A549 (cell line): Measurements from ENCODE around the gene NEK2. TPM values are rescaled to one million over a fixed set of nuclear protein-coding genes. Genes with fewer than 3 reads are reported as not detected.

Source experiments
- ATAC-seq, 2 experiments: fragments of 200-7000 bp in 1 of 2; fragments of >200 bp in 1 of 2; cut with Nextera tagmentation in 1 of 2; cut with Tn5 transposase in 1 of 2; 3 replicates each; pipeline versions ENCODE4 v1.8.0 to v1.9.1; 2018 to 2020; ENCODE audit warnings: mild to moderate bottlenecking in 1 of 2, moderate library complexity in 1 of 2
- CTCF ChIA-PET: fragments of 300-600 bp; sonication (Branson Sonifier 250); formaldehyde crosslinking; extraction: SDS; loops from one replicate; lab custom pipeline; 2021; ENCODE audit warnings: antibody characterized with exemption, inconsistent platforms; lab: Yijun Ruan, JAX
- POLR2A ChIA-PET: fragments of 350-600 bp; formaldehyde crosslinking; extraction: SDS; loops from one replicate; lab custom pipeline; 2021; ENCODE audit warnings: antibody characterized with exemption, inconsistent platforms; lab: Yijun Ruan, JAX
- DNase-seq, 2 experiments: peaks; one replicate each; pipeline versions ENCODE4 v3.0.0 to v3.0.0-alpha.2; 2011 to 2016; ENCODE audit warnings: low read depth in 1 of 2, low spot score in 1 of 2
- FAIRE-seq: peaks from 2 replicates; lab custom pipeline; 2011; peaks lifted over from hg19 to GRCh38; lab: Jason Lieb, UNC
- H3K27ac ChIP-seq, 2 experiments: fragments of >200 bp; sonication (Bioruptor Twin); formaldehyde crosslinking; 3 replicates each; pipeline ENCODE4 v1.5.1; 2016 to 2017
- H3K4me1 ChIP-seq: fragments of >200 bp; sonication (Bioruptor Twin); formaldehyde crosslinking; 3 replicates; pipeline ENCODE4 v1.6.1; 2016
- H3K4me2 ChIP-seq: fragments of >200 bp; sonication (Bioruptor Twin); formaldehyde crosslinking; 3 replicates; pipeline ENCODE4 v1.6.1; 2016
- H3K4me3 ChIP-seq: fragments of >200 bp; sonication (Bioruptor Twin); formaldehyde crosslinking; 3 replicates; pipeline ENCODE4 v1.5.1; 2016
- H3K9me3 ChIP-seq: fragments of >200 bp; sonication (Bioruptor Twin); formaldehyde crosslinking; 3 replicates; pipeline ENCODE4 v1.6.1; 2016
- BHLHE40 ChIP-seq: IDR thresholded peaks from 2 replicates; pipeline ENCODE4 v1.6.1; 2012; ENCODE audit warnings: low read depth, low read length, inconsistent platforms
- CEBPB ChIP-seq, 2 experiments: fragments of >200 bp in 1 of 2; sonication (Bioruptor Twin) in 1 of 2; formaldehyde crosslinking in 1 of 2; IDR thresholded peaks; 2 replicates each; pipeline ENCODE4 v1.6.1; 2012 to 2016
- EHMT2 ChIP-seq: fragments of 200-600 bp; sonication (generic); IDR thresholded peaks from 2 replicates; pipeline ENCODE4 v1.6.1; 2016; ENCODE audit warnings: antibody characterized with exemption, low read depth, mild to moderate bottlenecking, moderate library complexity
- EP300 ChIP-seq, 2 experiments: fragments of >200 bp; sonication (Bioruptor Twin); formaldehyde crosslinking; IDR thresholded peaks; 2 replicates in 1 of 2; 3 replicates in 1 of 2; pipeline ENCODE4 v1.6.1; 2016 to 2017
- ESRRA ChIP-seq: fragments of 150-350 bp; IDR thresholded peaks from 2 replicates; pipeline ENCODE4 v1.6.1; 2014; ENCODE audit warnings: mild to moderate bottlenecking, low read length, borderline replicate concordance
- FOXS1 ChIP-seq: fragments of 250-450 bp; sonication (Bioruptor Pico); IDR thresholded peaks from 2 replicates; pipeline ENCODE4 v1.5.0; 2020; ENCODE audit warnings: mild to moderate bottlenecking, moderate library complexity
- GATA3 ChIP-seq: IDR thresholded peaks from 2 replicates; pipeline ENCODE4 v1.6.1; 2012; ENCODE audit warnings: borderline replicate concordance
- HEYL ChIP-seq: fragments of 250-450 bp; sonication (Bioruptor Pico); IDR thresholded peaks from 2 replicates; pipeline ENCODE4 v1.8.0; 2021; ENCODE audit warnings: mild to moderate bottlenecking, moderate library complexity
- HOXA7 ChIP-seq: fragments of 250-450 bp; sonication (Bioruptor Pico); IDR thresholded peaks from 2 replicates; pipeline ENCODE4 v1.5.0; 2020; ENCODE audit warnings: mild to moderate bottlenecking, moderate library complexity
- HOXB5 ChIP-seq: fragments of 250-450 bp; sonication (Bioruptor Pico); IDR thresholded peaks from 2 replicates; pipeline ENCODE4 v1.5.0; 2020; ENCODE audit warnings: mild to moderate bottlenecking, moderate library complexity
- JUNB ChIP-seq: fragments of >200 bp; sonication (Bioruptor Twin); formaldehyde crosslinking; IDR thresholded peaks from 2 replicates; pipeline ENCODE4 v1.6.1; 2016
- KDM5A ChIP-seq: fragments of 200-600 bp; sonication (generic); IDR thresholded peaks from 2 replicates; pipeline ENCODE4 v1.6.1; 2016; ENCODE audit warnings: antibody characterized with exemption, mild to moderate bottlenecking
- MAFK ChIP-seq: fragments of 450-650 bp; IDR thresholded peaks from 2 replicates; pipeline ENCODE4 v1.6.1; 2014; ENCODE audit not compliant: partially characterized antibody
- MAZ ChIP-seq: fragments of 150-350 bp; IDR thresholded peaks from 2 replicates; pipeline ENCODE4 v1.6.1; 2014; ENCODE audit warnings: antibody characterized with exemption, low read depth, low read length, borderline replicate concordance
- NFE2L2 ChIP-seq: fragments of 150-350 bp; conservative IDR thresholded peaks from 2 replicates; pipeline ENCODE4 v1.6.1; 2014; ENCODE audit warnings: low read length
- PHF8 ChIP-seq: fragments of 200-600 bp; sonication (generic); IDR thresholded peaks from 2 replicates; pipeline ENCODE4 v1.6.1; 2016; ENCODE audit warnings: low read depth, mild to moderate bottlenecking, antibody characterized with exemption, moderate library complexity, borderline replicate concordance
- POLR2A ChIP-seq: IDR thresholded peaks from 2 replicates; pipeline ENCODE4 v1.6.1; 2012; ENCODE audit warnings: mild to moderate bottlenecking, low read length
- POLR2AphosphoS2 ChIP-seq: conservative IDR thresholded peaks from 2 replicates; pipeline ENCODE4 v1.6.1; 2012; ENCODE audit warnings: low read length, improper control_type of control experiment, inconsistent platforms
- RFX5 ChIP-seq: fragments of 450-650 bp; IDR thresholded peaks from 2 replicates; pipeline ENCODE4 v1.7.1; 2014; ENCODE audit warnings: antibody characterized with exemption, mild to moderate bottlenecking, moderate library complexity
- RNF2 ChIP-seq: fragments of 200-600 bp; sonication (generic); IDR thresholded peaks from 2 replicates; pipeline ENCODE4 v1.6.1; 2016; ENCODE audit warnings: low read depth, mild to moderate bottlenecking, antibody characterized with exemption, moderate library complexity, borderline replicate concordance
- SMC3 ChIP-seq: fragments of >200 bp; sonication (Bioruptor Twin); formaldehyde crosslinking; IDR thresholded peaks from 3 replicates; pipeline ENCODE4 v1.6.1; 2018; ENCODE audit warnings: inconsistent platforms
- SREBF2 ChIP-seq: fragments of 450-650 bp; IDR thresholded peaks from 2 replicates; pipeline ENCODE4 v1.6.1; 2014; ENCODE audit warnings: mild to moderate bottlenecking, moderate library complexity
- TFCP2L1 ChIP-seq: fragments of 250-450 bp; sonication (Bioruptor Pico); IDR thresholded peaks from 2 replicates; pipeline ENCODE4 v1.5.0; 2021; ENCODE audit warnings: mild to moderate bottlenecking
- TP53 ChIP-seq: fragments of 250-450 bp; sonication (Bioruptor Pico); IDR thresholded peaks from 2 replicates; pipeline ENCODE4 v1.5.0; 2021; ENCODE audit warnings: mild to moderate bottlenecking, moderate library complexity
- ZC3H11A ChIP-seq: fragments of 450-650 bp; IDR thresholded peaks from 2 replicates; pipeline ENCODE4 v1.6.1; 2014; ENCODE audit warnings: antibody characterized with exemption, mild to moderate bottlenecking
- ZFP36 ChIP-seq: fragments of 450-650 bp; IDR thresholded peaks from 2 replicates; pipeline ENCODE4 v1.6.1; 2014; ENCODE audit warnings: borderline replicate concordance; ENCODE audit not compliant: partially characterized antibody
- ZSCAN20 ChIP-seq: fragments of 250-450 bp; sonication (Bioruptor Pico); IDR thresholded peaks from 2 replicates; pipeline ENCODE4 v1.8.0; 2022; ENCODE audit warnings: mild to moderate bottlenecking, moderate library complexity
- WGBS: methylation state at CpG from one replicate; pipeline ENCODE4 v1.1.6; 2017; ENCODE audit errors: missing lambda C conversion rate; 5-methylcytosine and 5-hydroxymethylcytosine counted together
- polyA plus RNA-seq, 4 experiments: library from polyadenylated mRNA; depleted of rRNA in 3 of 4; stranded (reverse); fragments of >200 nt; fragmentation: RNase III in 1 of 4; extraction: RNeasy Plus Mini Kit Qiagen cat#74134 plus additional on column Dnase treatment in 1 of 4; gene quantifications; 2 replicates in 3 of 4; 3 replicates in 1 of 4; pipeline ENCODE4 v1.2.3, GENCODE V29; 2011 to 2017
- TF ChIP-seq, protein P1 (sequence below): fragments of >200 bp; sonication (Bioruptor Twin); formaldehyde crosslinking; IDR thresholded peaks from 3 replicates; pipeline ENCODE4 v1.6.1; 2016
- TF ChIP-seq, protein P2 (sequence below): IDR thresholded peaks from 2 replicates; pipeline ENCODE4 v1.6.1; 2012; ENCODE audit warnings: low read depth, borderline replicate concordance
- TF ChIP-seq, protein P3 (sequence below): fragments of 450-650 bp; IDR thresholded peaks from 2 replicates; pipeline ENCODE4 v1.6.1; 2014; ENCODE audit warnings: antibody characterized with exemption

The NEK2 gene
- polyA plus RNA-seq, 2 of the 4 experiments (the other 2 are of a cell fraction): 42.0 to 65.3 TPM

DNA sequence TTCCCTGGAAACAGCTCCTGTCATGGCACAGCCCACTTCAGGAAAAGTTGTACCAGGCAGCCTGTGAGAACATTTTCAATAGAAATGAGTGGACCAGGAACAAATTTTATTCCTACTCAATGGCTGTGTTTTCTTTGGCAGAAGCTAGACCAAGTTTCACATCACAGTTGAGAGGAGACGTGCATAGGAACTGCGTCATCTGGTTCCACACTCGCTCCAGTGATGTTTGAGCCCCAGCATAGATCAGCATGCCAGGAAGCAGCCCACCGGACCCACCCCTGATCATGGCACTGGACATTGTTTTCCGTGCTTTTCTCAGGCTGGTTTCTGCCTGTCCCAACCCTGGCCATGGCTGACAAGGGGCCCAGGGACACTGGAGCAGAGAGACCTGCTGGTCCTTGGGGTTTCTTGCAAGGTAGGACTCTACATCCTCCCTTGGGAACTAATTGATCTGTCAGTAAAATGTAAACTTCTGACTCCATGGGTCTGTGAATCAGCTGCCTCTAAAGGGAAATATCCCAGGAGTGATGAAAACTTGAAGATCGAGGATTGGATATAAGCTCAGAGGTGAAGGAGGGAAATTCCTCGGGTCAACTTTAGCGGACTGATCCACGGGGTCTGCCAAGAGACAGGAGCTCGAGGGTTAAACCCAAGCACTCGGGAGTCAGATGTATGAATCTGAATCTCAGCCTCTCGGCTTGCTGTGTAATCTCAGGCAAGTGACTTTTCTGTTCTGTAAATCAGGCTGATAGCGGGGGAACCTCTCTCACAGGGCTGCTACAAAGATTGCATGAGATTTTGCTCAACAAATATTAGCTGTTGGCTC is 35.7 kb downstream of the NEK2 start:
- Histone ChIP-seq H3K4me1 (peaks cover 54% of the 10 kb centered on the region), H3K9me3 (no peaks in the 10 kb centered on the region), H3K27ac (peak overlapping the region; percentile 56 to 80), H3K4me2 (peak overlapping the region; percentile 53), H3K4me3 (0 out of 3 replicates have a peak overlapping the region, but pooled peaks have one; percentile 4)
- DNase-seq (peak in 1 of 2 experiments; percentile 38), ATAC-seq (peak; percentile 20 to 58; a peak in 4 of 6 replicates), FAIRE-seq (no peak)
- ChIA-PET POLR2A (interaction anchor here (1.2 to 1.8 kb wide), 2 partner anchors 59 to 61 kb away, joined by 3 to 4 read pairs; partner anchors contain the start of gene SLC30A1), CTCF (interaction anchor here (1.0 to 2.3 kb wide), 11 partner anchors 9 to 170 kb away, joined by 3 to 9 read pairs (median 4); partner anchors contain the start of gene SLC30A1)
- WGBS: 44% methylated on average over 13 of the region's 13 CpGs
- no peak for TF ChIP-seq ZC3H11A
- no peak for TF ChIP-seq EP300 (IDR thresholded peaks at IDR 0.05)
- TF ChIP-seq RNF2: no peak
- TF ChIP-seq HOXB5 (CRISPR knock-in tag): no peak
- TF ChIP-seq HOXA7 (CRISPR knock-in tag): no peak
- 0 out of 2 replicates have a peak, but pooled peaks have one; percentile 14 for TF ChIP-seq JUNB
- TF ChIP-seq TFCP2L1 (CRISPR knock-in tag): no peak
- no peak for TF ChIP-seq SMC3
- TF ChIP-seq MAZ: no peak
- no peak for TF ChIP-seq SREBF2
- peak; percentile 87; the same call in 1 of the 2 replicates for TF ChIP-seq FOXS1 (CRISPR knock-in tag)

DNA sequence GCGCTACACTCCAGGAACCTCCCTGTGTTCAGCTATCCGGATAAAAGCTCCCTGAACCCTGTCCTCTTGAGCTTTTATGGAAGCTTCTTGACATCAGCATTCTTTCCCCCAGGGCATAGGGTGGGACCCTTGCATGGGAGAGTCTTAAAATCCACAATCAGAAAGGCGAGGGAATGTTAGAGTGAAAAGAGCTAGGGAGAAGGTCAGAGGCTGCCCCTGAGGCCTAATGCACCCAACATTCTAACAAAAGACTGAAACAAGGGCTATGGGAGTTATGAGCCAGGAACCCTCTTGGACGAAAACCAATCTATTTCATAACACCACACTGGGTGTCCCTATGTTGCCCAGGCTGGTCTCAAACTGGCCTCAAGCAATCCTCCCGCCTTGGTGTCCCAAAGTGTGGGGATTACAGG is 36.7 kb downstream of the NEK2 start:
- Histone ChIP-seq H3K4me1 (peaks cover 45% of the 10 kb centered on the region), H3K27ac (peak overlapping the region; percentile 56 to 80; a peak in 4 of 6 replicates), H3K4me2 (no peak overlapping the region), H3K9me3 (no peaks in the 10 kb centered on the region), H3K4me3 (no peak overlapping the region)
- ATAC-seq (no peak), DNase-seq (peak in 1 of 2 experiments; percentile 43), FAIRE-seq (no peak)
- WGBS: 65% methylated on average over 5 of the region's 5 CpGs
- POLR2A ChIA-PET: no interaction called here
- CTCF ChIA-PET: interaction anchor here (0.9 to 2.3 kb wide), 7 partner anchors 10 to 125 kb away, joined by 3 to 15 read pairs (median 7); no protein-coding TSS in a partner anchor
- TF ChIP-seq MAFK (no peak), TFCP2L1 (CRISPR knock-in tag) (no peak), EHMT2 (no peak), RFX5 (no peak), ZSCAN20 (CRISPR knock-in tag) (no peak), MAZ (no peak), HEYL (CRISPR knock-in tag) (no peak)
- TF ChIP-seq, protein P1, sequence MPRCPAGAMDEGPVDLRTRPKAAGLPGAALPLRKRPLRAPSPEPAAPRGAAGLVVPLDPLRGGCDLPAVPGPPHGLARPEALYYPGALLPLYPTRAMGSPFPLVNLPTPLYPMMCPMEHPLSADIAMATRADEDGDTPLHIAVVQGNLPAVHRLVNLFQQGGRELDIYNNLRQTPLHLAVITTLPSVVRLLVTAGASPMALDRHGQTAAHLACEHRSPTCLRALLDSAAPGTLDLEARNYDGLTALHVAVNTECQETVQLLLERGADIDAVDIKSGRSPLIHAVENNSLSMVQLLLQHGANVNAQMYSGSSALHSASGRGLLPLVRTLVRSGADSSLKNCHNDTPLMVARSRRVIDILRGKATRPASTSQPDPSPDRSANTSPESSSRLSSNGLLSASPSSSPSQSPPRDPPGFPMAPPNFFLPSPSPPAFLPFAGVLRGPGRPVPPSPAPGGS: no peak

DNA sequence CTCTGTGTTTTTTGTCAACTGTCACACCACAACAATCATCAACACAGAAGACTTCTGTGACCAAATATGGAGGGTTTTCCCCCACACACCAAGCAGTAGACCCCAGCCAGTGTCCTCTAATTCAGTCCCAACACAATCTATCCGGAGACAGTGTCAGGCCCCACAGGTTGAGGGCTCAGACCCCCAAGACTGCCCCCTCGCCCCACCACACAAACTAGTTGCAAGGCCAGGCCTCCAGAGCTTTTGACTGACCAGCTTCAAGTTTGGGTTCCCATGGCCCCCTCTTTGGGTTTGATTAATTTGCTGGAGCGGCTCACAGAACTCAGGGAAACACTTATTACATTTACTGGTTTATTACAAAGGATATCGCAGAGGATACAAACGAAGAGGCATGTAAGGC is 37.2 kb downstream of the NEK2 start:
- ATAC-seq: no peak
- ChIA-PET POLR2A (no interaction called here), CTCF (interaction anchor here (0.9 to 2.3 kb wide), 6 partner anchors 10 to 315 kb away, joined by 3 to 15 read pairs (median 4); no protein-coding TSS in a partner anchor)
- no peak overlapping the region for H3K4me3 ChIP-seq
- peak overlapping the region in 1 of 2 experiments; percentile 80; a peak in 3 of 6 replicates for H3K27ac ChIP-seq
- H3K4me1 ChIP-seq: peaks cover 45% of the 10 kb centered on the region
- H3K4me2 ChIP-seq: no peak overlapping the region
- 75% methylated on average over 5 of the region's 5 CpGs for WGBS
- DNase-seq: no peak
- TF ChIP-seq RNF2 (no peak), RFX5 (no peak), HOXA7 (CRISPR knock-in tag) (no peak), MAFK (no peak), GATA3 (no peak), POLR2A (no peak), KDM5A (no peak), POLR2AphosphoS2 (no peak), CEBPB (IDR thresholded peaks at IDR 0.05) (no peak), PHF8 (no peak), BHLHE40 (no peak), ESRRA (no peak), TFCP2L1 (CRISPR knock-in tag) (no peak), TP53 (no peak), ZFP36 (no peak), SMC3 (no peak), NFE2L2 (no peak), ZSCAN20 (CRISPR knock-in tag) (no peak)
- TF ChIP-seq, protein P2, sequence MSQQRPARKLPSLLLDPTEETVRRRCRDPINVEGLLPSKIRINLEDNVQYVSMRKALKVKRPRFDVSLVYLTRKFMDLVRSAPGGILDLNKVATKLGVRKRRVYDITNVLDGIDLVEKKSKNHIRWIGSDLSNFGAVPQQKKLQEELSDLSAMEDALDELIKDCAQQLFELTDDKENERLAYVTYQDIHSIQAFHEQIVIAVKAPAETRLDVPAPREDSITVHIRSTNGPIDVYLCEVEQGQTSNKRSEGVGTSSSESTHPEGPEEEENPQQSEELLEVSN: no peak
- TF ChIP-seq, protein P3, sequence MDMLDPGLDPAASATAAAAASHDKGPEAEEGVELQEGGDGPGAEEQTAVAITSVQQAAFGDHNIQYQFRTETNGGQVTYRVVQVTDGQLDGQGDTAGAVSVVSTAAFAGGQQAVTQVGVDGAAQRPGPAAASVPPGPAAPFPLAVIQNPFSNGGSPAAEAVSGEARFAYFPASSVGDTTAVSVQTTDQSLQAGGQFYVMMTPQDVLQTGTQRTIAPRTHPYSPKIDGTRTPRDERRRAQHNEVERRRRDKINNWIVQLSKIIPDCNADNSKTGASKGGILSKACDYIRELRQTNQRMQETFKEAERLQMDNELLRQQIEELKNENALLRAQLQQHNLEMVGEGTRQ: no peak
- TF ChIP-seq, all 56 proteins: peak for 0
- FAIRE-seq: no peak
- no peaks in the 10 kb centered on the region for H3K9me3 ChIP-seq
